Frontal cortex (tissue), 4 donors: ENCODE results near the gene RPP30. TPM values are rescaled to one million over a fixed set of nuclear protein-coding genes. Genes with fewer than 3 reads are reported as not detected.

Source experiments
- DNase-seq, 2 donors: peaks; one replicate each; pipeline ENCODE4 v3.0.0; 2012; ENCODE audit warnings: low spot score in 2 of 2
- FAIRE-seq: peaks from 2 replicates; lab custom pipeline; 2012; peaks lifted over from hg19 to GRCh38; lab: Jason Lieb, UNC
- total RNA-seq: library from RNA; depleted of rRNA; stranded (reverse); fragments of >200 nt; gene quantifications from one replicate; pipeline ENCODE4 v1.2.3, GENCODE V29; 2014
- donor health status: control.
- donor health status: control.
- donor health status: control.

Gene RPP30
- total RNA-seq, 1 donor from 2014 or later = 94.6 TPM

DNA sequence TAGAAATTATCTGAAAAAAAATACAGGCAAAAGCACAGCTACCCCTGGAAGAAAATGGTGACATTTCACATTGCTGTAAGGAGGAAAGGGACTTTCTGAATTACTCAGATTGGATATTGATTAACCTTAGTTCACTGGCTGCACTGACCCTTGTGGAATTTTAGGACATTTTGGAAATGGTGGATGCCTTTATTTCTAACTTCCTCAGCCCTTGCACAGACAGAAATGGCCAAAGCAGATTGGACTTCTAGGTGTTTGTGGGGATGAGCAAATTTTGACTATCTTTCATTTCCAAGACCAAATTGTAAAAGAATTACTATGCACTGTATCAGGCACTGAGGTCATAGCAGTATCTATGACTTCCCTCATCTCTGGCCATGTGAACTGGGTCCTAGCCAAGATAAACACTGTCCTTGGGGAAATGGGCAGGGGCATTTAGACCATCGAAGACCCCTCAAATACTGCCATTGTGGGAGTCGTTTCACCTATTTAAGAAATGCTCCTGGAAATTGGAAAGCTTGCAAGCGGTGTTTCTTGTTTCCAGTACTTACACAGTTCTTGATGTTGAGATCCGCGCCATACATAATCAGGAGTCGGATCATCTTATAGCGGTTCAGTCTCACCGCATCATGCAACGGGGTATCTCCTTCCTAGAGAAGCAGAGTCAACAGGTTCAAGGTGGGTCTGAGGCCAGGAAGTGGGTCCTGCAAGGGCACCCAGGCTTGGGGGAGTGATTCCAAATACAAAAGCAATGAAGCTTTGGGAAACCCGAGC is 43.4 kb downstream of the RPP30 start:
- FAIRE-seq (no peak), DNase-seq (no peak)

DNA sequence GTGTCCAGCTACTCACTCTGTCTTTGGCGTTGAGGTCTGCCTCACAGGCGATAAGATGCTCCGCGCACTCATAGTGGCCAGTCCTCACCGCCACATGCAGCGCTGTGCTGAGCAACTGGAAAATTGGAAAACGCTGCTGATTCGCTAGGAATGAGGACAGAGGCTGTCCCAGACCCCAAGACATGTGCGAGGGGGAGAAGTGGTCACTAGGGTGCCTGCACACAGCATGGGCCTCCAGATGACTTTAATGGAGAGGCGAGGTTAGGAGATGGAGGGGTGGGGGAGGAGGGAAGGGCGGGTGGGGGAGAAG is 43.9 kb downstream of the RPP30 start:
- no peak for DNase-seq
- no peak for FAIRE-seq

DNA sequence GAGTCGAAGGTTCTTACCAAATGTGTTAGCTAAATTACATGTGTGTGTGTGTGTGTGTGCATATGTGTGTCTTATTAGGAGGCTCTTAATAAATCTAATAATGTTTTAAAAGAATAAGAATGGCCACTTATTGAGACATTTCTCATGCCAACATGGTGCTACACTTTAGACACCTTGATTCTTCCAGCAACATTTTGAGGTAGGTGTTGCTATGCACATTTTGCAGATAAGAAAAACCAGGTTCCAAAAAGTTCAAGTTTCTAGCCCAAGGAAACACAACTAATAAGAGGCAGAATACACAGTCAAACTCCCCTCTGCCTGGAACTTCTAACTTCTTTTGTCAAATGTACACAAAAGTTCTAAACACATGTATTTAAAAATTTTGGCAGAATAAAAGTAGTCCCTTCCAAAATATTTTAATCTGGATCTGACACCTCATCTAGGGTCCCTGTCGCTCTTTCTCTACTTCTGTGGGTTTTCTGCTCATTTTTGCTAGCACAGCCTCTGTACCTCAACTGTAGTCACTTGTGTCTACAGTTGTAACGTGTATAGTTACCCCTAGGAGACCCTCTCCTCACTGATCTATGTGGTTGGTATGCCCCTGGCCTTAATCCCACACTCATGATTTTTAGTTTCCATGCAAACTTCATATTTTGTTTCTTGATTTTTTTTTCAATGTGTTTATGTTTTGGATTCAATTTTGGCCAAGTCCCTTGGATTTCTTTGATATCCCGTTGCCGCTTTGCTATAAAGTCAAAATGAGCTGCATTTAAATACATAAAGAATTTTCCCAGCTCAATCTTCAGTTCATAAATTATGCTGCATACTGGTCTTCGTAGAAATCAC is 44.8 kb downstream of the RPP30 start:
- no peak for FAIRE-seq
- no peak for DNase-seq

DNA sequence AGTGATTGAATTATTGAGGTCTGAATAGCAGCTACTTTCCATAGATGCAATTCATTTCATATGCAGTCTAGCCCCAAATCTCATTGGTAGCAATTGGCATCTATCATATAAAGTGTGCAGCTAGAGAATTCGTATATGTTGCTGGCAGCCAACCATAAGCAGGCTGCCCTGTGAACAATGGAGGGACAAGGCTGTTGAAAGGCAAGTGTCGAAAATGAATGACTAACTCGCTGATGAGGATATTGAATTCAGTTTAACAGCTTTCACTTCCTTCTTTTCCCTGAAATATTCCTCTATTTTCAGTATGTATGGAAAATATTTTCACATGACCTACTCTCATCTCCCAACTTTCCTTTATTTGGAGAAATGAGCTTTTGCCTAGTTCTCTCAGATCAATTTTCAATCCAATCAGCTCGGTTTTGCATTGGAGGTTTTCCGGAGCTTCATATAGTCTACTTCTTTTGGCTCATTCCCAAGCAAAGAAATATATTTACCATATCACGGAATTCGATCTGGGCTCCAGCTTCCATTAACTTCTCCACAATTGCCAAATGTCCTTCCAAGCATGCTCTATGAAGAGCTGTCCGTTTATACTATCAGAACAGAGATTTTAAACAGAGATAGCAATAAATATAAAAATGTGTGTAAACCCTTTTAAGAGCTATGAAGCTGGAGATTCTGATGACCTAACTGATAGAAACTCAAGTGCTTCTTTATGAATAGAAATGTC is 45.6 kb downstream of the RPP30 start:
- FAIRE-seq = no peak
- DNase-seq = no peak

DNA sequence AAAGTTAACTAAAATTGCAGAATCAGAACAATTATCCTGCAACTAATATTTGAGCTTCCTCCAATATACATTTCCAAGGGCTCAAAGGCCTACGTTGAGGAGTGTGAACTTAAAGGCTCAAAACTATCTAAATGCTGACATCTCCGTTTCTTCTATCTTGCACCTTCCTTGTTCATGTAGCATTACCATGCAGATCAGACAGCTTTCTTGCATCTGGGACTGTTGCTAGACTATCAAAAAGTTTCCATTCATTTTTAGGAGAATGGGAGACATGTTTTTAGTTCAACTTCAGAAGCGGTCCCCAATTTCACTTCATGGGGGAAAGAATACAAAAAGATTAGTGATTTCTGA is 46.2 kb downstream of the RPP30 start:
- no peak for DNase-seq

DNA sequence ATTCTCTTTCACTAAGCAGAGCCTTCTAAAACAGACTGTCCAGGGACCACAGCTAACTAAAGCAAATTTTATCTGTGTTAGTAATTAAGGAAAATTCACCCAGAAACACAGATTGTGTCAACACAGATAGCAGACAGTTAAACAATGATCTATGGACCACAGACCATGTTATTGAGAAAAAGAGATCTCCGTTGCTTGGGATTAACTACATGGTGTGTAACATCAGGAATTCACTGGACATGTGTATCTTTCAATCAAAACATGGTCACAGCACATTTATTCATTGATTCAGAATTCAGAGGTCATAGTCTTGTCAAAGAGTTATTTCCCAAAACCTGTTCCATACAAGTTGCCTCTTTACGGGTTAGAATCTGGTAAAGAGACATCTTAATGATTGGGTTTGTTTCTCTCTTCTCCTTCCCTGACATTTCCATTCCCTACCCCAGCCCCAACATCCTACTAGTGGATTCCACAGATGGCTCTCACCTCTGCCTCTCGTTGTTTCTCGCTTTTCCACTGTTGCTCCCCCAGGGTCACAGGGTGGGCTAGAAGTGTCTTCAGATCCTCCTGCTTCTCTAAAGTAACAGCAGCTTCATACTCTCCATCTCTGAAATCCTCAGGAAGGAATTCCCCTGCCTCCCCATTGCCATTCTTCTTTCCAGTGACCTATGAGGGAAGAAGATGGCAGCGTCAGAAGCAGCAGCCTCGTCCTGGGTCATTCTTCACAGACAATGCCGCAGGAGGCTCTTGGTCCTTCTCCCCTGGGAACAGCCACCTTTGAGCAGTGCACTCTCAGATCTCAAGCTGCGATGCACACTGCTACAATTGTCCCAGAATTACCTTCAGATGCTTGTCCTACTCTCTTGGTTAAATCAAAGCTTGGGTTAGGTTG is 48.2 kb downstream of the RPP30 start:
- DNase-seq (no peak), FAIRE-seq (no peak)

More for the DNA sequence above, 46.2 kb downstream of the RPP30 start:
- FAIRE-seq = no peak

DNA sequence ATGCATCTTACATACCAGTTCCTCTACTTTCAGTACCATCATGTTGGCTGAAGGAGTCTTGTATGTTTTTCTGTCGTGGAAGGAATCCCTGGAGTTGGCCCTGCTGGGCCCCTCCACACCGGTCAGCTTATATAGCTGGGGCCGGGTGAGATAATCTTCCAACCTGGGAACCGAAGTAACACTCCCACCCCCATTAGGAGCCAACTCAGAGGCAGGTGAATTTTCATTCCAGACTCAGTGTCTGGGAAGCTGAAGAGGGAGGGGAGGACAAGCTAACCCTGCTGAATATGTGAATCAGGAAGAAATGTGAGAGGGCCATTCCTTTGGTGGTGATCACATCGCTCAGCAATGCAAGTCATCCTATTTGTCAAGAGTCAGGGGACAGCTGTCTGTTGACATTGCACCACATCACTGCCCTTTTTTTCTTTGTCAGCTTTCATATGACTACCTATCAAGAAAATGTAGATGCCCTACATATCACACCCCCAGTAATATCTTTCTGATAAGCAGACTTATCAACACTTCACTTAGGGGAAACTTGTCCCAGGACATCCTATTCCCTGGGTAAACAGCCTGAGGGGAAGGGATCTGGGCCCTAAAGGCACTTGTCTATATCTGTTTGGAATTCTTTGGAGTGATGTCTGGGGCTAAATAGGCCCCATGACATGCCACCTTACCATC is 49.4 kb downstream of the RPP30 start, which contains the start of gene ANKRD1:
Gene ANKRD1, minus strand, starts transcription at position 102 of the 681 bp plus-strand sequence. Its CDS starts 60 bp downstream, at position 42.
- DNase-seq (no peak), FAIRE-seq (no peak)

DNA sequence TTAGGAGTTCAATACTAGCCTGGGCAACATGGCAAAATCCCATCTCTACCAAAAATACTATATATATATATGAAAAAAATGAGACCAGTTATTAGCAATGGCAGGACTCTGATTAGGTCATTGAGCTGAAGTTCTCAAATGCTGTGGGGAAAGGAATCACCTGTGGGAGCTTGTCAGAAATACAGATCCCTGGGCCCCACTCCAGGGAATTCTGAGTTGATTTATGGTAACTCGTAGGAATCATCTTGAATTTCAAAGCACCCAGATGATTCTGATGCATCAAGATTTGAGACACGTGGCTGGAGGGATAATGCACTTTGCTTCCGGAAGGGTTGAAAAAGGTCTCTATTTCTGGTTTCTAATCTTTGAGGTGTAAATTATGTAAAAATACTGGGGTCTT is 50.1 kb downstream of the RPP30 start:
- FAIRE-seq (no peak), DNase-seq (no peak)

DNA sequence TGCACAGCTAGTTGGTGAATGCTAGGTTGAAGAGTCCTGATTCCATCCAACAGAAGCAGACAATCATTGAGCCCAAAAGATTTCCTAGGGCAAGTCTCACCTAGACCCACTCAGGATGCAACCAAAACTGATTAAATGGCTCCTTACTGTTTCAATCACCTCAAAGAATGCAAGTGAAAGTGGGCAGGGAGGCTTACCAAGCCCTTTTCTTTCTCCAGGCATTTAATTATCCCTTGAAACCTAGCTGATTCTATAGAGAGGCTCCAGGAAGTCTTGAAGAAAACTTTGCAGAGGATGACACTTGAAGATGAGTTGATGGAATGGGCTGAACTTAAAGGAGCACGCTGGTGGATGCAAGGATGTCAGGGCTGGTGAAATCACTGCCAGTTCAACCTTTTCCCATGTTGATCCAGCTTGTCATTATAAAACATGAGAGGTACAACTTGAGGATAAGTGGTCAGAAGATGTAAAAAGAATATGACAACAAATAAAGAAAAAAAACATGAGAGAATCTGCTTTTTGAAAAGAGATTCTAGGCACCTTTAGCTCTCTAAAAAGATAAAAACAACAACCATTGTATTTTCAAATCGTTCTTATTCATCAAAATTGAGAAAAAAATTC is 51.4 kb downstream of the RPP30 start:
- no peak for DNase-seq
- FAIRE-seq = no peak

DNA sequence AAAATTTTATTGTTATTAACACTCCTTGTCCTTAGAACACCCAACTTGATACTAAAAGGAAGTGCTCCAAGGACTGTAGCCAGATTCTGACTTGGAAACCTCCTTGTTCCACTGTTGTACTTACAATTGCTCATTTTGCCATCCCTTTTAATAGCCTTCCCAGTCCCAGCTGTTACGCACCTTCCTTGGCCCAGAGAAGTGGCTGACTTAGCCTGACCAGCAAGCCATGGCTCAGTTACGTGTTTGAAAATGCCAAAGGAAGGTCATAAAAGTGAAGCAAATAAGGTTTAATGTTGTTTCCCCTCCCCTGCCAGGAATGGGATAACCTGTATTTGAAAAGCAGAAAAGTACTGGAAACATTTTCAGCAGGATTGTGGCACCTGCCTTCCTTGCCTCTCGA is 52.8 kb downstream of the RPP30 start:
- DNase-seq (no peak), FAIRE-seq (no peak)

DNA sequence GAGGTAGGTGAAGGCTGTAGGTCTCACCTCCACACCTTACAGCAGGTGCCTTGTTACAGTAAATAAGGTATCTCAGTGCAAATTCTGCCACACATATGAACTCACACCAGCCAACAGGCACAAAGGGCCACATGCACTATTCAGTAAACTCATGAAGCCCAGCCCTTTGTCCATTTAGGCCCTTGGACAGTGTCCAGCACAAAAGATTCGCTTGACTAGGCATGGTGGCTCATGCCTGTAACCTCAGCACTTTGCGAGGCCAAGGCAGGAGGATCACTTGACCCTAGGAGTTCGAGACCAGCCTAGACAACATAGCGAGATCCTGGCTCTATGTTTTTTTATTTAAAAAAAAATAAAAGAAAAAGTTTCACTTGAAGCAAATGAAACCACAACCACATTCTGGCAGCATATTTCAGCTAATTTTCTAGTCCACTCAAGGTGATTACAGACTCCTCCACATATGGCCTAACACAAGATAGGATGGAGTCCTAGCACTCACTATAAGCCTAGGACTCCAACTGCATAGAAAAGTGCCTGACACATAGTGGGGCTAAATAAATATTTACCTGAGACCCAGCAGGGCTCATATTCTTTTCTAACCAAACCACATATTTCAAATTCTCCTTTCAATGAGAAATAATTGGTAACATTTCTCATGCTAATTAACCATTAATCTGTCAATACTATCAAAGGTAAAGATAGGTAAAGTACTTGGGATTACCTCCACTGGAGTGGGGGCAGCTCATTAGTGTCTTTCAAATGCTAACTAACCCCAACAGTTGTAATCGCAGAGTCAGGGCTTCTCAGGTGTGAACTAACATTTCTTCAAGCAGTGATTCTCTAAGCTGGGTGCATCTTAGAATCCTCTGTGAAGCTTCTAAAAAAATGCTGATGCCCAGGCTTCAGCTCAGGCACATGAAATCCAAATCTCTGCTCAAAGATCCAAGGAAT is 53.6 kb downstream of the RPP30 start:
- DNase-seq = no peak
- no peak for FAIRE-seq

DNA sequence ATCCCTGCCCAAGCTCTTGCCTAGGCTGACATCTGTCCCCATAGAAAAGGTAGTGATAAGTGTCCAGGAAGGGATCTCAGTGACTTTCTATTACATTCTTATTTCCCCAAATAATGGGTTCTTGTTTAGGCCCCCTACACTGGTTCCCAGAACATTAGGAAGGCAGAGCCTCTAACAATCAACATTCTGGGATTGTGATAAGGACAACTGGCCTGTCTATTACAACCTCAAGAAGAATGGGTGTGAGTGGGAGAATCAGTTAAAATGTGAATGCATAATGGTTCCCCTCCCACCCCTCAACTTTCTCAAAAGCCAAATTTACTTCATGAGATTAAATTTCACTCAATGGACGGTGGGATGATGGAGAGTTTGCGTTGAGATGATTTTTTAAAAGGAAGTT is 55.5 kb downstream of the RPP30 start:
- FAIRE-seq = no peak
- no peak for DNase-seq

DNA sequence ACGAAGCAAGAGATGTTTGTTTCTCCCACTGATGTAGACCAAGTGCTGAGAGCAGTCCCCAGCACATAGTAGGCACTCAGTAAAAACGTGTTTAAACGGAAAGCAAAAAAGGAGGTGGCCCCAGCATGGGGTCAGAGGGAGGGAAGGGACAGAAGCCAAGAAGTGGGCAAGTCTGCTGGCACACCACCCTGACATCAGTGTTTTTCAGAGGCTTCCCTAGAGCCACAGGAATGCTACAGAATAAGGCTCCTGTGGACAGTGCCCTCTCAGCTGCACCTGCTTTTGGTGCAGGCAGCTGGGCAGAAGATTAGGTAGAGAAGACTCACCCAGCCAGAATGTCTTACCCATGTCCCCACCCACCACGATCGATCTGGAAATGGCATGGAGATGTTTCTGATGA is 57.4 kb downstream of the RPP30 start:
- DNase-seq (no peak), FAIRE-seq (no peak)

DNA sequence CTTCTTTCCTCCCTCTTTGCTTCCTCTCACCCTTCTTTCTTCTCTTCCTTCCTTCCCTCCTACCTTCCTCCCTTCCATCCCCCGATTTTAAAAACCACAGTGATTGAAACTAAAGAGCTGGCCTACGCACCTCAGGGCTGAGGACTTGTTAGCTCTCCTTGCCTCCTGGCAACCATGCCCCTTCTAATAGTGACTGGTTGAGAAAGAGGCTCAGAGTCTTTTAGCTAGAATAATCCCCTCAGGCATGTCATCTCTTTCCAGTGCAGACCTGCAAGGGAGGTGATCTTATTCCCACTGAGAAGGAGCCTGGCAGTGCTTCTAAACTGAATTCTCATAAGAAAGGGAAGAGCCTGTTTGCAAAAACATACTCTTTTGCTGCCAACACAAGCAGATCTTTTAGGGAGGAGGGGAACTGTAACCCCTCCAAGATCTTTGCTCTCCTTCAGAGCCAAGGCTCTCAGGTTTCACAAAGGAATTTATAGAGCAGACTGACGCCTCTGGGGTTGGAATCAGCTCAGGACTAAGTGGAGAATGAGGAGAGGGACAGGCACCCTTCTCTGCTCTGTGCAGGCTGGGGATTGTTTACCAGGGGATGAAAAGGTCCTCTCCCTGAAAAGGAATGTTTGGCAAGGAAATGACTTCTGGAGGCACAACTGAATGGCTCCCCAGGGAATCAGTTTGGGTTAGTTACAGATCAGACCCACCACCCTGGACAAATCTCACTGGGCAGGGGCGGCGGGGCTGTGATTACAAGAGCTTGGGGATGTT is 58.5 kb downstream of the RPP30 start:
- no peak for FAIRE-seq

DNA sequence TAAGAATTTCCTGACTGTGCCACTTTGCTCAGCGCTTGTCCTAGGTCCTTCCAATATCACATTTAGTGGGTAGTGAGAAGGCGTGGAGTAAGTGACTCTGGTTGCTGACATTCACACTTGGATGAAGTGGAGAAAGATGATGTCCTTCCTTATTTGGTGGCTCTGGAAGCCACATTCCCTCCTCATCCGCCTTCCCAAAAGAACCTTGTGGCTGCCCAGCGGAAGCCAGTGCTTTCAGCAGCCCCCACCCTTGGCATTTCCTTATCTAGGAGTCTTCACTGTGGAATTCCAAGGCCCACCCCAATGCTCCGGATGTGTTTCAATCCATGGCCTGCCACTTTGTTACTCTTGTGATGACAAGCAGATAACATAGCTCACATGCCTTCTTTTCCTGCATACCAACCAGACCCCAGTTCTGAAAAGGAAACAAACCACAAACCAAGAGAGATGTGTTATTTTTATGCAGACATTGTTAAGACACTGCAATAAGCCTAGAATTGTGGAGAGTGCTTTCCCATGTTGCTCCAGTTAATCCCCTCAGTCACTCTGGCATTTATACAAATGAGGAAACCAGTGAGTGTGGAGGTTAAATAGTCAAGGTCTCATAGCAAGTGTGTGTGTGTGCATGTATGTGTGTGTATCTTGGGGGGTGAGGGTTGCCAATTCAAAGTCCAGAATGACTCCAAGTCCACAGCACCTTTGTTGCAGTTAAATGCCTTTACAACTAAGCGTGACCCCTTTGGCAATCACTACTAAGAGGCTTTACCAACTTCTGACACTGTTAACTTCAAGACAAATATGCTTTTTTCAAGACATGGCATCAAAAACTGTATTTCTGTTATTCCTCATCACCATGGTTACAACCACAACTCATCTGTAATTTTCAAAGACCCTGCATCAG is 59.4 kb downstream of the RPP30 start:
- no peak for DNase-seq
- FAIRE-seq = no peak

More for the DNA sequence above, 58.5 kb downstream of the RPP30 start:
- no peak for DNase-seq
